HL-60/S4 (cell line): ENCODE results near the gene BCLAF3.

ENCODE experiments used
- in situ Hi-C: fragments of 300-500 bp; cut with MboI; formaldehyde crosslinking; loops from 2 replicates; pipeline ENCODE4 v1.14.3; 2022; ENCODE audit warnings: low sequenced_read_pairs

Gene BCLAF3

GRCh38 chrX:19990556-19991349 is at the start of gene BCLAF3:
BCLAF3 (minus strand) TSS chrX:19991061; CDS start chrX:19970264, 20,797 bp downstream.
- in situ Hi-C loops: no loop called here

- in situ Hi-C loops: no loop called here
These were observed 48.1 kb upstream of the BCLAF3 start for GRCh38 chrX:20038966-20039365.

DNA sequence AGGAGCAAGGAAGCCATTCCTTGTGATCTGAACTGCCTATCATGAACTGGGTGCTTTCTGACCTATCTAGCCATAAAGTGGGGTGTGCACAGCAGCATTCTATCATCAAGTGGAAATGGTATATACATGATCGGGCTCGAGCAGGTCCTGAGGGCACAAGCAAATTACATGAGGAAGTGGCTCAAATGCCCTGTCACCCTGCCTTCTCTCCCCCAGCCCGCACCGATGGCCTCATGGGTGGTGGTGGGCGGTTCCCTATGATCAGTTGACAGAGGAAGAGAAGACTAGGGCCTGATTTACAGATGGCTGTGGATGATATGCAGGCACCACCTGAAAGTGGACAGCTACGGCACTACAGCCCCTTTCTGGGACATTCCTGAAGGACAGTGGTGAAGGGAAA is 46.3 kb upstream of the BCLAF3 start:
- in situ Hi-C loops: no loop called here

GRCh38 chrX:20032201-20032600 is 41.3 kb upstream of the BCLAF3 start:
- in situ Hi-C loops: no loop called here

GRCh38 chrX:20029728-20030127 is 38.9 kb upstream of the BCLAF3 start:
- in situ Hi-C loops: no loop called here

- in situ Hi-C loops: no loop called here
These were observed 37.7 kb upstream of the BCLAF3 start for GRCh38 chrX:20028588-20028987.

GRCh38 chrX:20026278-20026677 is 35.4 kb upstream of the BCLAF3 start:
- in situ Hi-C loops: no loop called here

- in situ Hi-C loops: no loop called here
These were observed 29.0 kb upstream of the BCLAF3 start for GRCh38 chrX:20019672-20020365.

DNA sequence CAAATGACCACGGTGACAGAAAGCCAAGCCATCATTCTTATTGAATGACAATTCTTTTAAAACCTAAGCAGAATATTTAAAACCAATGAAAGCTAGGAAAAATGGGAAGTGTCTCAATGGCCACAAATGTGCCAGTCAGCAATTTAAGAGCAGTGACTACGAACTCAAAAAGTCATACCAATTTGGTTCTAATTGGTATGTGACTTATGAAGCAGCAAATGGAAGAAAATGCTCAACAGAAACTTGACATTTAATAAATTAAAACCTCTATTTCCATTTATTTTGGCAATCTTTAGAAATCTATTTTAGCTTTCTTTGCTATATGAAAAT is 25.7 kb upstream of the BCLAF3 start:
- in situ Hi-C loops: no loop called here

- in situ Hi-C loops: no loop called here
These were observed 25.2 kb upstream of the BCLAF3 start for GRCh38 chrX:20015945-20016615.

GRCh38 chrX:20015422-20015821 is 24.6 kb upstream of the BCLAF3 start:
- in situ Hi-C loops: no loop called here

- in situ Hi-C loops: no loop called here
These were observed 20.7 kb upstream of the BCLAF3 start for GRCh38 chrX:20011608-20012007.

GRCh38 chrX:20007962-20008622 is 17.2 kb upstream of the BCLAF3 start:
- in situ Hi-C loops: no loop called here

DNA sequence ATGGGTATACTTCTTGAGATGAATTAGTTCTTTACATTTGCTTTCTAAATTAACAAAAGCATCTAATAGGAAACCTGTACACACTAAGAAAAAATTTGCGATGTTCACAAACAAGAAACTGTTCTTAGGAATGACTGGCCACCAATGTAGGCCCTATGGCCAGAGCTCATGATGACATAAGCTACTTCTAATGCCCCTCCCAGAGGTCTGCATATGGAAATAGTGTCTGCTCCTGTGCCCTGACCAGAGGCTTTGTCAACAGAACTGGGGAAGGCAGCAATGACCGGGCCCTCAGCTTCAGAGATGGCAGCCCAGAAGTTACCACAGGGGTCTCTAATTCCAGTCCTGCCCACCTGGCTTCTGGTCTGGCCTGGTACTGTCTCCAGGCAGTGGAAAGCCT is 15.0 kb upstream of the BCLAF3 start:
- in situ Hi-C loops: no loop called here

DNA sequence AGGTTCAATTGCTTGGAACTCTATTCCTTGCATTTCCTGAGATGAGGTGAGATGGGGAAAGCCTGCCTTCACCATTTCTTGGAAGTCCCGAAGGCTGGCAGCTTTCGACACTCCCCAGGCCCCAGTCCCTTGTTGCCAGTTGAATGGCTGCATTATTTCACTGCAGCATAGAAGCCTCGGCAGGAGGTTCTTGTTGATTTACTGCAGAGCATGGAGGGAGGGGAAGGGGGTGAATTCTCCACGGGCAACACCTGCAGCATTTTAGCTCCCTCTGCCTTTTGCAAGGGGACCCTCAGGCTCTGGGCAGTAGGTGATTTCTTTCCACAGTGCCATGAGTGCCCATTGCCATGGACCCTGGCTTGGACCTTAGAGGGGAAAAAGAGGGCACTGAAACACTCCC is 10.7 kb upstream of the BCLAF3 start:
- in situ Hi-C loops: no loop called here

DNA sequence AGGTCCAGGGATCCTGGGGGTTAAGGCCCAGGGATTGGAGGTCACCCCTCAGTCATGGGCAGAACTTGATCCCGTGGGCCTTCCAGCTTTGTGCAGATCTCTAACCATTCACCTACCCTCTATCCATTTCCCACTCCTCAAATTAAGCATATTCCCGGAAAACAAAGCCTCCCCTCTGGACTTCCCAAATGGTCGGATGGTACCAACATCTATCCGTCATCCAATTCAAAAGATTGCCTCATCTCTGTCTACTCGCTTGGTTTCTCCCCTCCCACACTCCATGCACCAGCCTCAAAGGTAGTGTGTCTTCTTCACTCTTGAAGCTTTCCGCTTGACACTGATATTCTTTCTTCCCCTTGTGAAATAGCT is 473 bp upstream of the BCLAF3 start:
- in situ Hi-C loops: no loop called here

GRCh38 chrX:19990151-19990555 is 708 bp downstream of the BCLAF3 start:
- in situ Hi-C loops: no loop called here

- in situ Hi-C loops: no loop called here
These were observed 3.0 kb downstream of the BCLAF3 start for GRCh38 chrX:19987856-19988255.

- in situ Hi-C loops: no loop called here
These were observed 4.3 kb downstream of the BCLAF3 start for GRCh38 chrX:19986531-19986930.

- in situ Hi-C loops: no loop called here
These were observed 8.9 kb downstream of the BCLAF3 start for GRCh38 chrX:19981947-19982346.

DNA sequence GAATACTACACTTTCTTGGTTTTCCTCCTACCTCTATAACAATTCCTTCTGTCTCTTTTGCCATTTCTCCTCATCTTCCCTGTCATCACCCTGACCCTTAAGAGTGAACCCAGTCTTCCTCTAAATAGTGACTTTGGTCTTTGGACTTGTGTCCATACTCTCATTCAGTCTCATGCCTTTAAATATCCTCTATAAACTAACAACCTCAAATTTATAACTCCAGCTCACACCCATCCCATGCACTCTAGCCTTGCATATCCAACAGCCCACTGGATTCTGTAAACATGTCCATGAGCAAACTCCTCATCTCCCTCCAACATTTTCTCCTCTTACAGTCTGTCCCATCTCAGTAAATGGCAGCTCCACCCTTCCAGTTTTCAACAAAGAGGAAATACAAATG is 15.0 kb downstream of the BCLAF3 start:
- in situ Hi-C loops: no loop called here

DNA sequence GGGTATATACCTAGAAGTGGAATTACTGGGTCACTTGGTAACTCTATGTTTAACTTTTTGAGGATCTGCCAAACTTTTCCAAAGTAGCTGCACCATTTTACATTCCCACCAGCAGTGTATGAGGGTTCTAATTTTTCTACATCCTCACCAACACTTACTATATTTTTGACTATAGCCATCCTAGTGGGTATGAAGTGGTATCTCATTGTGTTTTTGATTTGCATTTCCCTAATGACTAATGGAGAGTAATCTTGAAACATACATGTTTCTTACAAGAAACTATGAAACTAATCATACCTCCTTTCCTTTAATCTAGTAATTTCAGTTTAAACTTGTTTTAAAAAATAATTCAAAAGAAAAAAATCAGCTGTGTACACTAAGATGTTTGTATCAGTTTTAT is 17.9 kb downstream of the BCLAF3 start:
- in situ Hi-C loops: no loop called here
